Endodermal cell (in vitro differentiated cells): Measurements from ENCODE around the gene RNF114. TPM values are rescaled to one million over a fixed set of nuclear protein-coding genes. Genes with fewer than 3 reads are reported as not detected.
A peak's percentile ranks its signal among the peaks of the same experiment; 100 is the strongest.

Experiments
- DNase-seq: peaks from one replicate; pipeline ENCODE4 v3.0.0-alpha.2; 2017
- H3K27ac ChIP-seq: 2 replicates; pipeline ENCODE4 v1.5.1; 2013; ENCODE audit warnings: mild to moderate bottlenecking, low read depth, low read length, moderate library complexity
- H3K27me3 ChIP-seq: 2 replicates; pipeline ENCODE4 v1.6.1; 2013; ENCODE audit warnings: mild to moderate bottlenecking, low read length, moderate library complexity; ENCODE audit not compliant: insufficient read depth, control insufficient read depth, poor library complexity, severe bottlenecking
- H3K36me3 ChIP-seq: 2 replicates; pipeline ENCODE4 v1.7.0; 2013; ENCODE audit warnings: mild to moderate bottlenecking, low read length, moderate library complexity; ENCODE audit not compliant: control insufficient read depth, insufficient read depth
- H3K4me1 ChIP-seq: one replicate; pipeline ENCODE4 v1.7.0; 2013; ENCODE audit warnings: low read length; ENCODE audit not compliant: control insufficient read depth, insufficient read depth
- H3K4me3 ChIP-seq: 2 replicates; pipeline ENCODE4 v1.5.1; 2013; ENCODE audit warnings: mild to moderate bottlenecking, low read length, moderate library complexity
- H3K9ac ChIP-seq: 2 replicates; pipeline ENCODE4 v1.6.1; 2013; ENCODE audit warnings: mild to moderate bottlenecking, low read length, moderate library complexity; ENCODE audit not compliant: poor library complexity, severe bottlenecking; ENCODE audit errors: extremely low read depth
- H3K9me3 ChIP-seq: 2 replicates; pipeline ENCODE4 v1.6.1; 2013; ENCODE audit warnings: mild to moderate bottlenecking, low read length, moderate library complexity; ENCODE audit not compliant: control insufficient read depth
- H3K27ac Mint-ChIP-seq: 2 replicates; pipeline ENCODE4 v1.8.0; 2020; ENCODE audit warnings: mixed read lengths
- H3K27me3 Mint-ChIP-seq: 2 replicates; pipeline ENCODE4 v1.8.0; 2021; ENCODE audit warnings: mild to moderate bottlenecking, mixed read lengths; ENCODE audit not compliant: insufficient read depth
- H3K36me3 Mint-ChIP-seq: 2 replicates; pipeline ENCODE4 v1.8.0; 2020; ENCODE audit warnings: low read depth, mixed read lengths
- H3K4me1 Mint-ChIP-seq: 2 replicates; pipeline ENCODE4 v1.8.0; 2020; ENCODE audit warnings: mixed read lengths
- H3K4me3 Mint-ChIP-seq: 2 replicates; pipeline ENCODE4 v1.8.0; 2020; ENCODE audit warnings: mild to moderate bottlenecking, moderate library complexity, mixed read lengths
- H3K9me3 Mint-ChIP-seq: 2 replicates; pipeline ENCODE4 v1.8.0; 2020; ENCODE audit warnings: mild to moderate bottlenecking, mixed read lengths
- WGBS, 2 experiments: methylation state at CpG; one replicate each; pipeline versions ENCODE4 v1.1.5 to v1.1.7; 2013; ENCODE audit warnings: missing lambda C conversion rate in 2 of 2, mixed read lengths in 1 of 2; ENCODE audit not compliant: insufficient coverage in 1 of 2, insufficient read length in 1 of 2; 5-methylcytosine and 5-hydroxymethylcytosine counted together
- total RNA-seq, 2 donors: library from RNA; stranded (reverse); fragmentation: NEBNext Ultra II Directional in 1 of 2; extraction: Animal tissue kit (Norgen Biotek cat#: 25700) in 1 of 2; gene quantifications; 2 replicates in 1 of 2; 3 replicates in 1 of 2; pipeline ENCODE4 v1.2.1, GENCODE V29; 2021
- TF ChIP-seq, protein P1 (sequence below): fragments of 200-600 bp; sonication (generic); conservative IDR thresholded peaks from 2 replicates; pipeline ENCODE4 v1.5.0; 2021; ENCODE audit warnings: antibody characterized with exemption, mild to moderate bottlenecking

RNF114 gene
- total RNA-seq, 2 donors from 2014 or later: 48.8 to 52.5 TPM

DNA sequence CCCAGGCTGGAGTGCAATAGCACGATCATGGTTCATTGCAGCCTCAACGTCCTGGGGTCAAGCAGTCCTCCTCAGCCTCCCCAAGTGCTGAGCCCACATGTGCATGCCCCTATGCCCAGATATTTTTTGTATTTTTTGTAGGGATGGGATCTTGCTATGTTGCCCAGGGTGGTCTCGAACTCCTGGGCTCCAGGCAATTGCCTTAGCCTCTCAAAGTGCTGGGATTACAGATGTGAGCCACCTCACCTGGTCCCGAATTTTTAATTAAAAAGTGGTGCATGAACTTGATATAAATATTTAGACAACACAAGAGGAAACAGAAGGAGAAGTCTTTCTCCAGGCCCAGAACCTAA lies 7.1 kb upstream of the RNF114 start:
- WGBS, 2 experiments: 33 to 35% methylated on average over 1 to 4 of the region's 4 CpGs

DNA sequence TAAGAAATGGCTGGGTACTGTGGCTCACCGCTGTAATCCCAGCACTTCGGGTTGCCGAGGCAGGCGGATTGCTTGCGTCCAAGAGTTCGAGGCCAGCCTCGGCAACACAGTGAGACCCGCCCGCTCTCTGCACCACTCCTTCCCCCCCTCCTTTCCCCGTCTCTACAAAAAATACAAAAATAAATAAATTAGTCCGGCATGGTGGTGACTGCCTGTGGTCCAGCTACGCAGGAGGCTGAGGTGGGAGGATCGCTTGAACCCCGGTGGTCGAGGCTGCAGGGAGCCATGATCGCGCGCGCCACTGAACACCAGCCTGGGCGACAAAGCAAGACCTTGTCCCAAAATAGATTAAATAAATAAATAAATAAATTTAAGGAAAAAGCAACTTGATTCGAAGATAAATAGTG lies 448 bp upstream of the RNF114 start:
- Mint-ChIP-seq H3K36me3 (peaks cover 3% of the 10 kb centered on the region), H3K27me3 (no peaks in the 10 kb centered on the region), H3K4me3 (peak overlapping the region; percentile 88), H3K4me1 (peaks cover 27% of the 10 kb centered on the region), H3K27ac (no peak overlapping the region), H3K9me3 (no peaks in the 10 kb centered on the region)
- H3K4me1 ChIP-seq: peaks cover 16% of the 10 kb centered on the region
- no peaks in the 10 kb centered on the region for H3K27me3 ChIP-seq
- no peak for DNase-seq
- H3K9me3 ChIP-seq: no peaks in the 10 kb centered on the region
- WGBS, 2 experiments: 80 to 100% methylated on average over 4 to 21 of the region's 21 CpGs
- H3K9ac ChIP-seq: no peak overlapping the region
- no peak overlapping the region for H3K27ac ChIP-seq
- TF ChIP-seq, protein P1, sequence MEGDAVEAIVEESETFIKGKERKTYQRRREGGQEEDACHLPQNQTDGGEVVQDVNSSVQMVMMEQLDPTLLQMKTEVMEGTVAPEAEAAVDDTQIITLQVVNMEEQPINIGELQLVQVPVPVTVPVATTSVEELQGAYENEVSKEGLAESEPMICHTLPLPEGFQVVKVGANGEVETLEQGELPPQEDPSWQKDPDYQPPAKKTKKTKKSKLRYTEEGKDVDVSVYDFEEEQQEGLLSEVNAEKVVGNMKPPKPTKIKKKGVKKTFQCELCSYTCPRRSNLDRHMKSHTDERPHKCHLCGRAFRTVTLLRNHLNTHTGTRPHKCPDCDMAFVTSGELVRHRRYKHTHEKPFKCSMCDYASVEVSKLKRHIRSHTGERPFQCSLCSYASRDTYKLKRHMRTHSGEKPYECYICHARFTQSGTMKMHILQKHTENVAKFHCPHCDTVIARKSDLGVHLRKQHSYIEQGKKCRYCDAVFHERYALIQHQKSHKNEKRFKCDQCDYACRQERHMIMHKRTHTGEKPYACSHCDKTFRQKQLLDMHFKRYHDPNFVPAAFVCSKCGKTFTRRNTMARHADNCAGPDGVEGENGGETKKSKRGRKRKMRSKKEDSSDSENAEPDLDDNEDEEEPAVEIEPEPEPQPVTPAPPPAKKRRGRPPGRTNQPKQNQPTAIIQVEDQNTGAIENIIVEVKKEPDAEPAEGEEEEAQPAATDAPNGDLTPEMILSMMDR: no peak
- H3K4me3 ChIP-seq: no peak overlapping the region
- peaks cover 7% of the 10 kb centered on the region for H3K36me3 ChIP-seq

More for the DNA sequence above, 7.1 kb upstream of the RNF114 start:
- H3K4me1 Mint-ChIP-seq: peaks cover 1% of the 10 kb centered on the region
- no peak overlapping the region for H3K27ac Mint-ChIP-seq
- H3K4me3 ChIP-seq: no peak overlapping the region
- no peaks in the 10 kb centered on the region for H3K9me3 Mint-ChIP-seq
- no peak overlapping the region for H3K4me3 Mint-ChIP-seq
- H3K27ac ChIP-seq: no peak overlapping the region
- H3K27me3 Mint-ChIP-seq: no peaks in the 10 kb centered on the region
- H3K9me3 ChIP-seq: no peaks in the 10 kb centered on the region
- no peaks in the 10 kb centered on the region for H3K27me3 ChIP-seq
- no peaks in the 10 kb centered on the region for H3K36me3 ChIP-seq
- H3K4me1 ChIP-seq: no peaks in the 10 kb centered on the region
- no peak for DNase-seq
- TF ChIP-seq, protein P1: no peak
- H3K9ac ChIP-seq: no peak overlapping the region
- no peaks in the 10 kb centered on the region for H3K36me3 Mint-ChIP-seq

DNA sequence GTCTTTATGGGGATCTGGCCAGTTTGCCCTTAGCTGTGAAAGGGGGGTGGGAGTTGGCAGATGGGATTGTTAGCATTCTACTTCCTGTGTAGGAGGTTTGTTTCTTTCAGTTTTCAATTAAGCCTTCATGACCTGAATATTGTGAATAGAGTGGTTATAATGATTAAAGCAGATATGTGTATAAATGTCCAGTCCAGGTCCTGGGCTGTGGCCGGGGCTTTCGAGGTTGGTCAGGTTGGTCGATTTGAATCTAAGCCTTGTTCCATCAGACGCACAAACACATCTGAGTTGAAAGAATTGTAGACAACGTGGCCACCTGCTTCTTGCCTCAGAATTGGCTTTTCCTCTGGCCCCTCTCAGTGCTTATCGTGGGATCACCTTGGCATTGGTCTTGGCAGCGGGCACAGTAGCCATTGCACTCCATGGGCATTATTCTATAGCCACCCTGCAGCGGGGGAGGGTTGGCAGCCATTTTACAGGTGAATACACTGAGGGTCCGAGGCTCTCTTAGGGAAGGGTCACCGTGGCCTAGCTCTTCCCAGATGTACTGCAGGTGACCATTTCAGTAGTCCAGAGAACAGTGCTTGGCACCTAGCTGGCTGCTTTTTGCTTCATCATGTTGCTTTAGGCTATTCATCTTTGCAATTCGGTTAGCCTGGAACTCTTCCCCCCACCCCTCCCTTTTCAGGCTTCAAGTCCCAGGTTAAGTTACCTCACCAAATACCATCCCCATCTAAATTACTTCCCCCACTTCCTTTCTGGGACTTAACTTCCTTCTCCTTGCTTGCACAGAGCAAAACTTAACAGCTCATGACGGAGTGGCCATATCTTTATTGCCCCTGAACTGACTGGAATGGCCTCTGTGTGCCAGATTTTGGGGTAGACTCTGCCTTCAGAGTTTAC lies 1.1 kb downstream of the RNF114 start:
- WGBS, 2 experiments: 18 to 26% methylated on average over 9 to 12 of the region's 12 CpGs
- H3K4me3 Mint-ChIP-seq: peak overlapping the region; percentile 88
- H3K27me3 Mint-ChIP-seq: no peaks in the 10 kb centered on the region
- Histone ChIP-seq H3K36me3 (peaks cover 22% of the 10 kb centered on the region), H3K27me3 (no peaks in the 10 kb centered on the region), H3K4me3 (peak overlapping the region; percentile 100), H3K9ac (peak overlapping the region; percentile 91), H3K27ac (no peak overlapping the region), H3K9me3 (no peaks in the 10 kb centered on the region), H3K4me1 (peaks cover 18% of the 10 kb centered on the region)
- H3K9me3 Mint-ChIP-seq: no peaks in the 10 kb centered on the region
- peaks cover 34% of the 10 kb centered on the region for H3K4me1 Mint-ChIP-seq
- TF ChIP-seq, protein P1: no peak
- DNase-seq: no peak
- H3K36me3 Mint-ChIP-seq: peaks cover 16% of the 10 kb centered on the region
- peak overlapping the region; percentile 66 for H3K27ac Mint-ChIP-seq
